HL-60 (cell line): ENCODE results near the gene ST8SIA4.

ENCODE experiments used
- CTCF ChIP-seq: IDR thresholded peaks from one replicate; pipeline ENCODE4 v1.5.1; 2011; ENCODE audit warnings: low read length, control low read depth, inconsistent platforms; ENCODE audit not compliant: insufficient read depth
- REST ChIP-seq: IDR thresholded peaks from 2 replicates; pipeline ENCODE4 v1.6.1; 2012; ENCODE audit warnings: low read depth; ENCODE audit not compliant: insufficient replicate concordance

GRCh38 chr5:100780376-100780870, 122.7 kb downstream of the ST8SIA4 start:
- TF ChIP-seq CTCF = no peak
- TF ChIP-seq REST = no peak
